GM10266 (cell line): ENCODE measurements around the gene GET3.

Experiments
- DNase-seq: peaks from one replicate; pipeline ENCODE4 v3.0.0; 2012; ENCODE audit errors: extremely low spot score
- CTCF ChIP-seq: IDR thresholded peaks from 2 replicates; pipeline ENCODE4 v1.5.1; 2012; ENCODE audit warnings: mild to moderate bottlenecking, low read depth; ENCODE audit not compliant: control insufficient read depth, insufficient read depth; ENCODE audit errors: missing control alignments

Gene GET3

DNA sequence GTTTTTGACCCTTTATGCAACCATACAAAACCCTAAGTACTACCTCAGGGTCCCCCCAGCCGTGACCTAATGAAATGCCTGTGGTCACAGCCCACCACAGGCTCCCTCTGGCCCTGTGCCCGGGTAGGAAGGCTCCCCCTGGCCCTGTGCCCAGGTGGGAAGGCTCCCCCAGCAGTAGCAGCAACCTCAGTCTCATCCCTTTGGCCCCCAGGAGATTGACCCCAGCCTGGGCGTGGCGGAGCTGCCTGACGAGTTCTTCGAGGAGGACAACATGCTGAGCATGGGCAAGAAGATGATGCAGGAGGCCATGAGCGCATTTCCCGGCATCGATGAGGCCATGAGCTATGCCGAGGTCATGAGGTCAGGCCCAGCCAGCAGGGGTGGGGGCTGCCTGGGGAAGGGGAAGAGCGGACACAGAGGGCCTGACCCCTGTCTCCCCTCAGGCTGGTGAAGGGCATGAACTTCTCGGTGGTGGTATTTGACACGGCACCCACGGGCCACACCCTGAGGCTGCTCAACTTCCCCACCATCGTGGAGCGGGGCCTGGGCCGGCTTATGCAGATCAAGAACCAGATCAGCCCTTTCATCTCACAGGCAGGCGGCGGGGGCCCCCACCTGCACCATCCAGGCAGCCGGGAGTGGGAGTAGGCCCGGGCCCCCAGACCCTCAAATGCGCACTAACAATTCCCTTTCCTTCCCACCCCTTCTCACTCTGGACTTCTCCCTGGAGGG, 8.0 kb downstream of the GET3 start:
- no peak for DNase-seq
- no peak for TF ChIP-seq CTCF

GRCh38 chr19:12748489-12748888, 11.2 kb downstream of the GET3 start:
- no peak for DNase-seq
- no peak for TF ChIP-seq CTCF

- no peak for TF ChIP-seq CTCF
- DNase-seq = no peak
Measured at GRCh38 chr19:12749938-12750521, 12.7 kb downstream of the GET3 start.

DNA sequence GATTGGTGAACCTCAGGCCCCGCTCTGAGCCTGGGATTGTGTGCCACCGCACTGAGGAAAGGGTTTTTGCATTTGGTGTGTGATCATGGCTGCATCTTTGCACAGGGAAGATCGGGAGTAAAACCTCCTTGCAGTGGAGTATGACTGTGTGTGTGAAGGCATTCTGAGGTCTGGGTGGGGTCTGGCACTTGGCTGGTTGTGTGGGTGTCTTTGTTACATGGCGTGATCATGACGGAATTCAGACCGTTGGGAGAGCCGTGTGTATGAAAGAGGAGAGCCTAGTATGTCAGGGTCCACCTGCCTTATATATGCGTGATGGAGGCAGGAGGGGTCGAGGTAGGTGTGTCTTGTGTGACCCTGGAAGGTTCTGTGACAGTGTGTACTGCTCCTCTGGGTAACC, 13.6 kb downstream of the GET3 start:
- DNase-seq = no peak
- TF ChIP-seq CTCF = no peak

DNA sequence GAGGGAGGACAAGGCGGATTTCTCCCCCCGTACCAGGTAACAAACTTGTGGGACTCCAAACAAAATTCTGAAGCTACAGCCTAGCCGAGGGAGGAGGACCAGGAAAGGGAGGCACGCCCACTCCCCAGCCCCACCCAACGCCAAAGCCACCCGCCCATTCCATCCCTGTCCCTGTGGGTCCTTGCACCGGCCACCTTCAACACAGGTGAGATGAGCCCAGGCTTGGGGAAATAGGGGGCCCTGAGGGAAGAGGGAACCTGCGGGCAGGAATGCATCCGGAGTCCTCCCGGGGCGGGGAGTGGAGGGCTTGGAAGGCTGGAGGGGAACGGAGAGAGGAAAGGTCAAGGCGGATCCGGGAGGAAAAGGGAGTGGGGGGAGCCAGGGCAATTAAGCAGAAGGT, 14.3 kb downstream of the GET3 start, which contains the start of gene BEST2:
Gene BEST2 (plus strand): TSS at position 157 of the 400 bp plus-strand sequence. CDS start 802 bp downstream, outside the sequence.
- no peak for DNase-seq
- TF ChIP-seq CTCF = no peak

DNA sequence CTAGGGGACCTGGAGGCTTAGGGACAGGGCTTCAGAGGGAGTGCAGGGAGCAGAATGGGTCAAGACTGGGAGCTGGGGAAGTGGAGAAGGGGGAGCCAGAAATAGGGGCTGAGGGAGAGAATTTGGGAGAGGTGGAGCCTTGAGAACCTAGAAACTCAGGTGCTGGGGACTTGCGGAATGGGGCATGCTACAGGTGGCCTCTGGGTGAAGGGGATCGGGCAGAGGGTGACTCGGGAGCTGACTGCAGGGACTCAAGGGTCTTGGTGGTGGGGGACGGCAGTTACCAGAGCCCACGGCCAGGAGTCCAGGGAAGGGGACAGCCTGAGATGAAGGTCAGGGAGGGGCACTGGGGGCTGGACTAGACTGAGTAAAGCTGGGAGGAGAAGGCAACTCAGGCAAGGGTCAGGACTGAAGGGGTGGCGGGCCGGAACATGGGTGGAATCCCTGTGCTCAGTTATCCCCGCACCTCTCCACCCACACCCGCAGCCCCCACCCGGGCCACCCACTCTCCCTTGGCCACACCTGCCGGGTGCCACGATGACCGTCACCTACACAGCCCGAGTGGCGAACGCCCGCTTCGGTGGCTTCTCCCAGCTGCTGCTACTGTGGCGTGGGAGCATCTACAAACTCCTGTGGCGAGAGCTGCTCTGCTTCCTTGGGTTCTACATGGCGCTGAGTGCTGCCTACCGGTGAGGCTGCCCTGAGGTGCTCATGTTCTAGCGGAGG, 14.9 kb downstream of the GET3 start:
- TF ChIP-seq CTCF = no peak
- no peak for DNase-seq
